Dendritic cell treated with granulocyte-macrophage colony-stimulating factor and Interleukin-4, amounts not matched to agents 40 ng/mL and 50 ng/mL, for 4 days (primary cell): ENCODE measurements around the gene TBC1D32.
"Not testable (repeated sequence)": the region's sequence is repeated elsewhere in the genome, so short reads cannot be mapped to it uniquely, and the experiment has no call there.

Experiments used
- H3K27ac Mint-ChIP-seq: one replicate; pipeline ENCODE4 v1.8.0; 2022; ENCODE audit warnings: mild to moderate bottlenecking, mixed read lengths
- H3K27me3 Mint-ChIP-seq: one replicate; pipeline ENCODE4 v1.8.0; 2022; ENCODE audit warnings: mild to moderate bottlenecking, mixed read lengths
- H3K36me3 Mint-ChIP-seq: one replicate; pipeline ENCODE4 v1.8.0; 2022; ENCODE audit warnings: low read depth, mixed read lengths
- H3K4me1 Mint-ChIP-seq: one replicate; pipeline ENCODE4 v1.8.0; 2022; ENCODE audit warnings: low read depth, mixed read lengths
- H3K4me3 Mint-ChIP-seq: one replicate; pipeline ENCODE4 v1.8.0; 2022; ENCODE audit warnings: mild to moderate bottlenecking, moderate library complexity, mixed read lengths
- H3K9me3 Mint-ChIP-seq: one replicate; pipeline ENCODE4 v1.8.0; 2022; ENCODE audit warnings: mixed read lengths
- intact Hi-C: fragments of 100-400 bp; cut with micrococcal nuclease; formaldehyde crosslinking; loops from one replicate; pipeline ENCODE4 v1.15.0; 2022

TBC1D32 gene

GRCh38 chr6:121334299-121335086, at the start of gene TBC1D32:
TSS of gene TBC1D32 (minus strand) at chr6:121334480. CDS start at chr6:121334430, 50 bp downstream.
- H3K4me1 Mint-ChIP-seq = peaks cover 12% of the 10 kb centered on the region

GRCh38 chr6:121383478-121383877, 49.2 kb upstream of the TBC1D32 start:
- intact Hi-C loops = no loop called here
- Mint-ChIP-seq H3K4me1 (no peaks in the 10 kb centered on the region), H3K27ac (no peak overlapping the region), H3K9me3 (no peaks in the 10 kb centered on the region), H3K36me3 (no peaks in the 10 kb centered on the region), H3K27me3 (no peaks in the 10 kb centered on the region), H3K4me3 (no peak overlapping the region)

More at GRCh38 chr6:121334299-121335086, at the start of gene TBC1D32:
- intact Hi-C loops = no loop called here
- H3K27ac Mint-ChIP-seq = peak within 1 kb of the TSS; percentile 98
- no peaks in the 10 kb centered on the region for H3K27me3 Mint-ChIP-seq
- H3K36me3 Mint-ChIP-seq = peaks cover 8% of the 10 kb centered on the region
- peak within 1 kb of the TSS; percentile 98 for H3K4me3 Mint-ChIP-seq
- no peaks in the 10 kb centered on the region for H3K9me3 Mint-ChIP-seq

- Mint-ChIP-seq H3K4me1 (no peaks in the 10 kb centered on the region), H3K4me3 (no peak overlapping the region), H3K36me3 (no peaks in the 10 kb centered on the region), H3K27ac (no peak overlapping the region), H3K27me3 (no peaks in the 10 kb centered on the region), H3K9me3 (no peaks in the 10 kb centered on the region)
- intact Hi-C loops = no loop called here
Measured at GRCh38 chr6:121382467-121383121, 48.3 kb upstream of the TBC1D32 start.

GRCh38 chr6:121376411-121376810, 42.1 kb upstream of the TBC1D32 start:
- intact Hi-C loops = no loop called here

GRCh38 chr6:121374219-121374618, 39.9 kb upstream of the TBC1D32 start:
- H3K9me3 Mint-ChIP-seq, H3K27me3 Mint-ChIP-seq, H3K4me1 Mint-ChIP-seq, H3K36me3 Mint-ChIP-seq, H3K27ac Mint-ChIP-seq, intact Hi-C loops, H3K4me3 Mint-ChIP-seq: not testable (repeated sequence)

More at GRCh38 chr6:121376411-121376810, 42.1 kb upstream of the TBC1D32 start:
- no peak overlapping the region for H3K4me3 Mint-ChIP-seq
- no peaks in the 10 kb centered on the region for H3K9me3 Mint-ChIP-seq
- no peaks in the 10 kb centered on the region for H3K27me3 Mint-ChIP-seq
- H3K27ac Mint-ChIP-seq = no peak overlapping the region
- H3K36me3 Mint-ChIP-seq = no peaks in the 10 kb centered on the region
- H3K4me1 Mint-ChIP-seq = no peaks in the 10 kb centered on the region

GRCh38 chr6:121365536-121366521, 31.5 kb upstream of the TBC1D32 start:
- H3K36me3 Mint-ChIP-seq = no peaks in the 10 kb centered on the region
- intact Hi-C loops = no loop called here
- no peaks in the 10 kb centered on the region for H3K9me3 Mint-ChIP-seq
- no peaks in the 10 kb centered on the region for H3K4me1 Mint-ChIP-seq
- H3K27ac Mint-ChIP-seq = no peak overlapping the region
- H3K27me3 Mint-ChIP-seq = no peaks in the 10 kb centered on the region
- no peak overlapping the region for H3K4me3 Mint-ChIP-seq

- Mint-ChIP-seq H3K4me3 (no peak overlapping the region), H3K4me1 (no peaks in the 10 kb centered on the region), H3K9me3 (no peaks in the 10 kb centered on the region), H3K36me3 (no peaks in the 10 kb centered on the region), H3K27ac (no peak overlapping the region), H3K27me3 (no peaks in the 10 kb centered on the region)
- intact Hi-C loops = no loop called here
Measured at GRCh38 chr6:121356575-121356974, 22.3 kb upstream of the TBC1D32 start.

- H3K9me3 Mint-ChIP-seq = no peaks in the 10 kb centered on the region
- no peaks in the 10 kb centered on the region for H3K27me3 Mint-ChIP-seq
- intact Hi-C loops = no loop called here
- H3K4me1 Mint-ChIP-seq = no peaks in the 10 kb centered on the region
- no peak overlapping the region for H3K4me3 Mint-ChIP-seq
- no peak overlapping the region for H3K27ac Mint-ChIP-seq
- no peaks in the 10 kb centered on the region for H3K36me3 Mint-ChIP-seq
Measured at GRCh38 chr6:121354764-121355163, 20.5 kb upstream of the TBC1D32 start.

- Mint-ChIP-seq H3K27me3 (no peaks in the 10 kb centered on the region), H3K36me3 (no peaks in the 10 kb centered on the region), H3K4me3 (no peak overlapping the region), H3K27ac (no peak overlapping the region), H3K4me1 (no peaks in the 10 kb centered on the region), H3K9me3 (no peaks in the 10 kb centered on the region)
- intact Hi-C loops = no loop called here
Measured at GRCh38 chr6:121352941-121353340, 18.7 kb upstream of the TBC1D32 start.

GRCh38 chr6:121351916-121352315, 17.6 kb upstream of the TBC1D32 start:
- no peaks in the 10 kb centered on the region for H3K4me1 Mint-ChIP-seq
- H3K4me3 Mint-ChIP-seq = no peak overlapping the region
- H3K27me3 Mint-ChIP-seq = no peaks in the 10 kb centered on the region
- intact Hi-C loops = no loop called here
- H3K9me3 Mint-ChIP-seq = no peaks in the 10 kb centered on the region
- H3K36me3 Mint-ChIP-seq = no peaks in the 10 kb centered on the region
- H3K27ac Mint-ChIP-seq = no peak overlapping the region

- no peaks in the 10 kb centered on the region for H3K36me3 Mint-ChIP-seq
- H3K4me3 Mint-ChIP-seq = no peak overlapping the region
- H3K27me3 Mint-ChIP-seq = no peaks in the 10 kb centered on the region
- no peak overlapping the region for H3K27ac Mint-ChIP-seq
- H3K9me3 Mint-ChIP-seq = no peaks in the 10 kb centered on the region
- intact Hi-C loops = no loop called here
- H3K4me1 Mint-ChIP-seq = no peaks in the 10 kb centered on the region
Measured at GRCh38 chr6:121349596-121349995, 15.3 kb upstream of the TBC1D32 start.

- Mint-ChIP-seq H3K9me3 (no peaks in the 10 kb centered on the region), H3K4me3 (no peak overlapping the region), H3K27me3 (no peaks in the 10 kb centered on the region), H3K36me3 (no peaks in the 10 kb centered on the region), H3K27ac (no peak overlapping the region), H3K4me1 (no peaks in the 10 kb centered on the region)
- intact Hi-C loops = no loop called here
Measured at GRCh38 chr6:121347484-121347883, 13.2 kb upstream of the TBC1D32 start.

- Mint-ChIP-seq H3K4me1 (no peaks in the 10 kb centered on the region), H3K27ac (no peak overlapping the region), H3K4me3 (no peak overlapping the region), H3K9me3 (no peaks in the 10 kb centered on the region), H3K36me3 (no peaks in the 10 kb centered on the region), H3K27me3 (no peaks in the 10 kb centered on the region)
- intact Hi-C loops = no loop called here
Measured at GRCh38 chr6:121344539-121344938, 10.3 kb upstream of the TBC1D32 start.
